COR-L47 (cell line): ENCODE results near the gene MGMT.

ENCODE experiments used
- DNase-seq: peaks from one replicate; lab custom pipeline; 2025; lab: John Stamatoyannopoulos, UW

The MGMT gene

DNA sequence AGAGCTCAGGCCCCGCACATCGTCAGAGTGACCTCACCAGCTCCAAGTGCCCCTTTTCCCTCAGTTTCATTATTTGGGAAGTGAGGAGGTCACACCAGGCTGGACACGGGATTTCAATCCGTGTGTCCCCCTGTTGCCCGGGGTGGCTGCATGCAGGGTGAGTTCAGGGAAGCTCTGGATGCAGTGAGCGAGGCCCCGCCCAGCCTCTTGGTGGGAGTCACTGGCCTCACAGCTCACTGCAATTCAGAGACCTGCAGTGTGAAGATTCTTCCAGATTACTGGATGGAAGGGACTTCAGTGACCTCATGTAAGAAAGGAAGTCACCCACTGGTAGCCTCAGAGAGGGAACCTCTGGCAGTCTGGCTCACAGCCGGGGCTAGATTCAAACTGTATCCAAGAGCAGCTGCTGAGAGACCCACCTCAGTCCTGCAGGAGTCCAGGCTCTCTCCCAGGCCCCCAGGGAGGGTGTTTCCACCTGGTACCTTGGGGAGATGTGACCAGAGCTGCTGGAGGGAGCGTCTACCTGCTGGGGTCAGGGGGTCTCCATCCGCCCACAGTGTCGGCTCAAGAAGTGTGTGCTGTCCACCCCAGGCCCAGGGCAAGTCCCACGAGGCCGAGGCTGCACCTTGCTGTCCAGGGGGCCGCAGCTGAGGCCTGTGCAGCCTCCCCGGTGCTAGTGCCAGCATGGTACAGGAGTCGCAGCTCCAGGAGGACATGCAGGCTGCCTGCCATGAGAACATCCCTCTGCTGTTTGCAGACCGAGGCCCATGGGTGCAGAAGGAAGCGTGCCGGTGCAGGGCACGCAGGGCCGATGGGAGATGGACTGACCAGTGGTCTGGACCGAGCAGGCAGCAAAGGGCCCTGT is 54.4 kb downstream of the MGMT start:
- no peak for DNase-seq

DNA sequence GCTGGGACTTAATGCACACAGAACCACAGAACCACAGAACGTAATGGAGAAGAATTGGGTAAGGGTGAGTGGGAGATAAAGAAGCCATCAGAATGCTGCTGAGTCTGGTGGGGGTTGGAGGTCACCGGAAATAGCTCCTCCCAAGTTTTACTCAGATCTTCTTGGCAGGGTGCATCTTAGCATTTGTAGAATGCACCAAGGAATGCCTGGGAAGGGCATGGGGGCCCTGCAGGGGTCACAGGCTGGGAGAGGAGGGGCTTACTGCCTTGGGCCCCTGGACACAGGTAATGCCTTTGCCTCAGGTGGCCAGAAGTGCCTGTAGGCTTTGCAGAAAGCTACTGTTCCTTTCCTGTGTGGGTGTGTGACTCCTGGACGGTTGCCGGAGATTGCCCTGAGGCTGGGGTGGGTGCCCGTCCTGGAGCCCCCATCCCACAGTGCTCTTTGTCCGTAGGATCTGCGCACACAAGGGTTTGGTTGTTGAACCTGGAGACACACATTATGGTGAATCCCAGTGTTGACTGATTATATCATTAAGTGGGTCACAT is 55.1 kb downstream of the MGMT start:
- no peak for DNase-seq

DNA sequence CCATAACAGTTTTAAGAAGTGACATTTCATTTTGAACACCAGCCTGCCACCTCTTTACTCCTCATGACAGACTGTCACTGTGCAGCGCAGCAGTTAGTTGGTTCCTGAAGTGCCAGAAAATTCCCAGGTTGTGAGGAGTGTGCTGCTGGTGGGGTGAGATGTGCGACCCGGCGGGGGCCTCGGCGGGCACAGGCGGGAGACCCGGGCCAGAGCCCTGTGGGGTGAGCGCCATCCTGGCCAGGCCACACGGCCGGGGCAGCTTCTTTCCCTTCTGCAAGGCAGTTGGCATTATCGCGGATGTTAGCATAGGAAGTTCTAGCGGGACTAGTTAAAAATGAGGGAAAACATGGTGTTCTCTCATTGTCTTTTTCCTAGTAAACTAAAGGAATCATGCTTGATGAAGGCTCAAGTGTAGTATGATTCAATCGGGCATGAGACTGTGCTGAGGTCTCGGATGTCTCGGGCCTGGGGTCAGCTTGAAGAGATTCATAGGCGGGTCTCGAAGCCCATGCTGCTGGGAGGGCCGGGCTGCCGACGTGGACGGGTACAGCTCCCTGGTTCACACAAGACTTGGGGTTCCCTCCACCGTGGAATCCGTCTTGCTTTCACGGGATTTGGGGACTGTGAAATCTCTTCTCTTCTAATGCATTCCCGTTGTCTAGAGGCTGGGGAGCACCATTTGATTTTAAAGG is 56.1 kb downstream of the MGMT start:
- DNase-seq, result no peak

DNA sequence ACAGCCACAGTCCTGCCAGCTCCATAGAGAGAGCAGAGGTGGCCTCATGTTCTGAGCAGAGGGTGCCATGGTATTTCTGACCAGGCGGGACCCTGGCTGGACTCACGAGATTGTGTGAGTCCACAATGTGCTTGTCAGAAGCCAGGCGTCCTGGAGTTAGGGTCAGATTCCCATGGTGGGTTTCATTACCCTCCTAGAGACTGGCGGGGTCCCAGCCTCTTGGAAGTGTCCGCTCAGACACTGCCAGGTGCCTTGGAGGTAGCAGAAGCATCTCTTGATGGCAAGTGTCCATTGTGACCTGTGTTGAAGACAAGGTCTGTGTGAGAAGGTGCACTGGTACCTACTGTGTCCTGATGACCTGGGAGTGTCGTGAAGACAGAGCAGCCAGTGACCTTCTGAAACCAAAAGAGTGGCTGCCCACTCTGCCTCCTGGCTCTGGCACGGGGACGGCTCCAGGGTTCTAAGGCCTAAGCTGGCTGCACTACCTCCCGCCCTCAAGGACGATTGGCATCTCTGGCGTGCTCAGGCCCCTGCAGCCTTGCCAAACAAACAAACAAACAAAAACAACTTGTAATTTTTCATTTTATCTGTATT is 56.8 kb downstream of the MGMT start:
- DNase-seq, result no peak

DNA sequence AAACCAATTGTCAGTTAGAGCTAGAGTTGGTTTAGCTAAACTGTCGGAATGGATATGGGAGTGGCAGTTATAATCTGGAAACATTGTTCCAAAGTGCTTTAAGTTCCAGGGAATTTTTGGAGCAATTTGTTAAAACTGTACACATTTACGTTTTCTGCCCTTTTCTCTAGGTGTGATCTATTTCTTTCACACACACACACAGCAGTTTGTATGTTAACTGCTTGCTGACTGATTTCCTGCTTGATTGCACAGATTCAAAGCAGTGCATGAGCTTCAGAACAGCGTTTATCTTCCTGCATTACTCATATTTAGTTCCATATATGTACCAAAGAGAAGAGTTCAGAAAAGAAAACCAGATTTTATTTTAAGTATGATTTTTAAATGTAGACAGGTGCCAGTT is 57.9 kb downstream of the MGMT start:
- no peak for DNase-seq

DNA sequence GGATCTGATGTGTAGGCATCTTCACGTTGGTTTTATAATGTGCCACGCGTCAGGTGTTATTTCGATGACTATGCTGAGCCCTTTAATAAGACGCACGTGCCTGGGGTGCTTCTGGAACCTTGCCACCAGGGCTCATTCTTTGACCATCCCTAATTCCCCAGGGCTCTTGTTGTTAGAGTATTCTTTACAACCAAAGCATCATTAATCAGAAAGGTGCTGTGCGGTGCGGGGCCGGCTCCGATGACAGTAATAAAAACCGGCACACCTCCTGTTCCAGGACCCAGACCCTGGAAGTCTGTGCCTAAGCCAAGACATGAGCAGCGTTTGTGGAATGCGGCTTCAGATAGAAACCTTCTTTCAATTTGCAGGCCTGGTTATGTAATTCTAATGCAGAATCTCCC is 58.4 kb downstream of the MGMT start:
- no peak for DNase-seq

DNA sequence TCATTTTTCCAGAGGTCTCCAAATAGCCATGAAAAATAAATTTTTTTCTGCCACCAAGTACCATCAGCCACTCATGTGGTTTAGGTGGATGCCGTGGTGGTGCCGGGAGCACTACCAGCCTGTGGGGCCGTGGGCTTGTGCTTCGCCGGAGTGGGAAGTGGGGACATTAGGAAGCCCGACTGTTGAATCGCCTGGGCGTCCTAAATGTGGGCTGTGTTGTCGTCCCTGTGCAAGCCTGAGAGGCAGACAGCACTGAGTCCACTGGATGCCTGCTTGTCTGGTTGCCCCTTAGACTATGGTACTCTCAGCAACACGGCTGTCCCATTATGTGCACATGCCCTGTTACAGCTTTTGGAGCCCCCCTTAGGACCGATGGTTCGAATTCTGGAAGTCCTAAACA is 59.9 kb downstream of the MGMT start:
- no peak for DNase-seq

DNA sequence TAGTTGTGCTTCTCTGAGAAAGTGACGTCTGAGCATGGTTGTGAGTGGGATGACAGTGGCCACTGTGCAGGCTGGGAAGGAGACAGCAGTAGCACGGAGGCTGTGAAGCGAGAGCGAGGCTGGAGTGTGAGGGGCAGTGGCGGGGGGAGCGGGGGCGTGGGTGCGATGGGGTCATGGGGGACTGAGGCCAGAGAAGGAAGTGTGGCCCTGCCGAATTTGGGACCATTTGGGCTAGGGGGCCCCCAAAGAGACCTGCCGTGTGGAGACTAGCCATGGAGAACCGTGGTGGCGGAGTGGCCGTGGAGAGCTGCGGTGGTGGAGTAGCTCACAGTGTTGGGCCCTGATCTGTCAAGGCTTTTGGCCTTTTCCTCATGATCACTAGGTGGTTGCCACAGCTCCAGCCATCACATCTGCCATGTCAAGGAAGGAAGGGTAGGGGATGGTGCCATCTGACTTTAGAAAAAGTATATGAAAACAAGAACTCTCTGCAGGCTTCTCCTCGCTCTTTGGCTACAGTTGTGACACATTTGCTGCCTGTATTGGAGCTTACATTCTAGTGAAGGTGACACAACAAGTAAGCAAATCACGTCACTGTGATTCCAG is 61.4 kb downstream of the MGMT start:
- DNase-seq, result no peak

DNA sequence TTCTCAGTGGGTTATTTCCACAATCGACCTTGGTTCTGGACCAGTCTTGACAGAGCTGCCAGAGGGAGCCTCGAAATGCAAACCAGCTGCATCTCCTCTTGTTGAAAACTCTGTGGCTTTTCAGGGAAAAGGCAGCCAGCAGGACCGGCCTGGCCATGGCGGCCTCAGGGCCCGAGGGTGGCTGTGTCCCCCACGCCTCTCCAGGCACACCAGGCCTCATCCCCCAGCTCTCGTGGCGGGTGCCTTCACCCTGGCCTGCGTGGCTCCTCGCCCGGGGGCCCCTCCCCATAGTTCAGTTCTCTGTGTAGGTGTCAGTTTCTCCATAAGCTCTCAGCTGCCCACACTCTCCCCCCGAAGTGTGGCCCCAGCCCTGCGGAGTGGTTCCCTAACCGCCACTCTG is 63.5 kb downstream of the MGMT start:
- DNase-seq, result no peak

DNA sequence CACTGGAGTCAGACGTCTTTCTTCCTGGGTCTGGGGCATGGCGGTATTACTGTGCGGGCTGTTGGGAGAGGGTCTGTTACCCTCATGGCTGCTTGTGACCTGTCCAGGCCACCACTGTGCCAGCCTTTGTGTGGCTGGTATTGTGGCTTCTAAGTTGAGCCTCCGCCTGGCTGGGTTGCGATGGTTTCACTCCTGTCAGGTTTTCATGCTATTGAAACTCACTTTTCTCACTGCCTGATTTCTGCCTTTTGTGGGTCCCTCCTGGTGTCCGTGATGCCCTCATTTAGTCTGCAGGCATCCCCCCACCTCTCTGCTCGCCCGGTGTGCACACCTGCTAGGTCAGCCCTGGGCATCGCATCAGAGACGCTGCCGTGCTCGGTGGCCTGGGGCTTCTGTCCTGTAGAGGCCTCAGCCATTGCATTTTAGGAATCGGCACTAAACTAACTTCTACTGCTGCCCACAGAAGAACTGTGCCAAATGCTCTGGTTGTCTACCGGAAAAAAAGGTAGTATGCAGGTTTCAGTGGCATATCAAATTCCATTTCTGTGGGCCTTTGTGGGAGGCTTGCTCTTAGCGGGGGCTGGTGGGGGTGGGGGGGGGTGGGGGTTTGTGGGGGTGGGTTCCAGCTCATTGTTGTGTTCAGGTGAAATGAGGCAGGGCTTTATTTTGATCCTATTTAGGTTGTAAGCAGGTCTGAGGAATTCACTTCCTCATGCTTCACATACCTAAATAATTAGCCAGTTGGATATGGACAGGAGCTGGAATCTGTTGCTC is 64.3 kb downstream of the MGMT start:
- DNase-seq, result no peak

DNA sequence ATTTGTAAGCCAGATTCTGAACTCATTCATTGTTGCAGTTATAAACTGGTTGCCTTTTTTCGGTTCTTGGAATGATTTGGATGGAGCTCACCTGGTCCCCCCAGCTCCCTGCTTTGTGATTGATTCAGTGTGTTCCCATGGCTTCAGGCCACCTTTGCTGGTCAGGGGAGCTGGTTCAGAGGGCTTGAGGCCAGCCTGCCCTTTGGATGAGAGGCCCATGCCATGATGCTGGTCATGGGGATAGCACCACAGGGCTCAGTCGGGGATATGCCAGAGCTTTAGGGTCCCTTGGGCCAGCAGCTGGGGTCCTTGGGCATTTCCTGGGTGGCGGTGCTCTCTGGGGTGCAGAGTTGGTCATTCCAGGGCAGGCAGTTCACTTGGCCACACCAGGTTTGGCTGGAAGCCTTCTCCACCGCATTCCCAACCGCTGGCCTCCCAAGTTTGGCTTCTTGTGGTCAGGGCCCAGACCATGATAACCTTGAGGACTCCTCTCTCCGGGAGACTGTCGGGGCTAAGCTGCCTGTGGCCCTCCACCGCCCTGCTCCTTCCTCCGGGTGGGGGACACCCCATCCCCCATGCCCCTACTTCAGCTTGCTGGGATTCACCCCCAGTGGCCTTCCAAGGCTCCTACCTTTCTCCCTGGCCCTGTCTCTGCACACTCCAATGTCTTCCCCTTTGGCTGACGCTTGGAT is 65.1 kb downstream of the MGMT start:
- DNase-seq, result no peak

DNA sequence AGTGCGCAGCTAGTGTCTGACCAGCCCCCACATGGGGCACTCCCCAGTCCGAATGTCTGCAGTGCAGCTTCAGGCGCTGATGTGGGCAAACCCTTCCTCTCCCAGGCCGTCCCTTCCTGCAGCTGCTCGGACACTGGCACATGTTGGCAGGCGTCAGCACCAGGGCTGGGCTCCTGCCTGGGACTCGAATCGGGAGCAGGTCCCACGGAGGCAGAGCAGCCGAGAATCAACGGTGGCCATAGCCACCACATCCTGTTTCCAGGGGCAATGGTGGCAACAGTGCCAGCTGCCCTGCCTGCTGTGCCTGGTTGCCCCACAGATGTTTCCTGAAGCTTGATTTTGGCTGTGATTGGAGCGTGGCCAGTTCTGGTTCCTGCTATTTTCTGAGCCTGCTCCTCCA is 65.8 kb downstream of the MGMT start:
- no peak for DNase-seq

DNA sequence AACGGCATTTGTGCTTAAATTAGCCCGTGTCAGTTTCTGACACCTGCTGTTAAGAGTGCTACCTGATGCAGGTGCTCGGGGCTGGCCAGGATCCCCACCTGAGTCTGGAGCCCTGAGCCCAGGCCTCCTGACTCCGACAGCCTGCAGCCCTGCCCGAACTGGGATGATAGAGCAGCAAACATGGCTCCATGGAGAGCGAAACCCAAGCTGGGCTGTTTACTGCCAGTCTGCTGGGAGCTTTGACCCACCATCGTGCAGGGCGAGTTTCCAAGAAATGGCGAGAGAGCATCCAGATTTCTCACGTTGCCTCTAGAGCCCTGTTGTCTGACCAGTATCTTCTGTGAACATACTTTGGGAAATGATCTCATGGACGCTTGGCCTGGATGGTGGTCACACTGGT is 66.2 kb downstream of the MGMT start:
- no peak for DNase-seq

DNA sequence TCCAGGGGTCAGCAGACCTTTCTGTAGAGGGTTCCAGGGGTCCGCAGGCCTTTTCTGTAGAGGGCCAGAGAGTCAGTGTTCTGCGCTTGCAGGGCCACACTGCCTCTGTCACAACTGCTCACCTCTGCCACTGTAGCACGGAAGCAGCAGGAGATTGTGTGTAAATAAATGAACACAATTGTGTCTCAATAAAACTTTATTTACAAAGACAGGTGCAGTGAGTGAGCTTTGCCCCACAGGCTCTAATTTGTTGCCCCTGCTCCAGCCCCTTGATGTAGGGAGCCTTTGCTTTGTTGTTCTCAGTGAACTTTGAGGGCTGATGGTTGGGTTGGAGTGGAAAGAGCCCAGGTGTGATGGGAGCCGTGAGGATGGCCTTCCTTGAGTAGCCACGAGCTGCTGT is 67.8 kb downstream of the MGMT start:
- DNase-seq, result no peak

DNA sequence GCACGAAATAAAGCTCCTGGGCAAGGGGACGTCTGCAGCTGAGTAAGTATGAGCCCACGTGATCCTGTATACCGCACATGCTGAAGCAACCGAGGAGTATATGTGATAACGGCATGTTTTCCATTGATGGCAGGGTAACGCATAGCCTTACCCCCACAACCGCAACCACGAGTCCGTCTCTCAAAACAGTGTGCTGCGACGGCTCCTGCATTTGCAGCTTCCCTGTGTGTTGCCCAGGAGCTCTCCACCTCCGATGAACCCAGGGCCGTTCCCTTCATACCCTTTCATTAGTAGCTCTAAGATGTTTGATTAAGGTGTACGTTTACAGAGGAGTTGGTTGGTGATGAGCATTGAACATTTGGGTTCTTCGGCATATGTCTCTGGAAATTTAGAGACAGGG is 69.3 kb downstream of the MGMT start:
- DNase-seq, result no peak

DNA sequence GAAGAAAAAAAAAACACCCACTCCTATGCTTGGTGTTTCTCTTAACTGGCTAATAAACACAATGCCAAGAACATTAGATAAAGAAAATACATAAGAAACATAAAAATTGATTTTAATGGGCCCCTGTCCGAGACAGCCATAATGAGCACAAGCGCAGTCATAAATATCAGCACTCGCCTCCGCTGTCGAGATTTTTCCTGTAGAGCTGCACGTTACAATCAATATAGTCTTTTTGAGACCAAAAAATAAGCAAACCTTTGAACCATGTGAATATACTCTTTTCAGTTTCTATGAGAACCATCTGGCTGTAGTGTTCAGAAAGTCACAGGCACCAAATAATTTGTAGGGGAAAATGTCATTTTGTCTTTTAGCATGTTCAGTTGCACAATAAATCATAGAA is 70.1 kb downstream of the MGMT start:
- DNase-seq, result no peak

DNA sequence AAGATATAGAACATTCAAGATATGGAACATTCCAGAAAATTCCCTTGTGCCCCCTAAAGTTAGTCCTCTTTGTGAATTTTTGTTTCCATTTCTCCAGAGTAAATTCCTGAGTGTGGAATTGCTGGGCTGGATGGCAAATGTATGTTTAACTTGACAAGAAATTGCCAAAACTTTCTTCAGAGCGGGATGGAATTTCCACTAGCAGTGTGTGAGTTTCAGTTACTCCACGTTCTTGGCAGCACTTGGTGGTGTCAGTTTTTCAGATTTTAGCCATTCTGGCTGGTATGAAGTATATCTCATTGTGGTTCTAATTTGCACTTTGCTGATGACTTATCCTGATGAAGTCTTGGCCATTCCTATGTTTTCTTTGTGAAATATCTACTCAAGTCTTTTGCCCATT is 71.2 kb downstream of the MGMT start:
- no peak for DNase-seq

DNA sequence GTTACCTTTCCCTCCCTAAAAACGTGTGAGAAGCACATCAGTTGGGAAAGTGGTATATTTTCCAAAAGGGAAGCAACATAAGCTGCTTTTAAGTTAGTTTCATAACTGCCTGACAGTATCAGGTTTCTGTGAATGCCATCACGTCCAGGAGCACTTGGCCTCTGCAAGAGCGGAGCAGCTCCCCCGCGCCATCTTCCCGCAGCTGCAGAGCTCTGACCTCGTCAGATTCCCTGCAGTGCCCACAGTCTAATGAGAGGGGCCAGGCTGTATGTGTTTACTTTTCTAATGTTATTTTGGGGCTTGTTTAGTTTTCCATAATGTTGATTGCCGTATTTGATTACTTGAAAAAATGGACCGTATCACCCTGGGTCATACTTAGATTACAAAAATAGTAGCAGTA is 74.2 kb downstream of the MGMT start:
- no peak for DNase-seq

DNA sequence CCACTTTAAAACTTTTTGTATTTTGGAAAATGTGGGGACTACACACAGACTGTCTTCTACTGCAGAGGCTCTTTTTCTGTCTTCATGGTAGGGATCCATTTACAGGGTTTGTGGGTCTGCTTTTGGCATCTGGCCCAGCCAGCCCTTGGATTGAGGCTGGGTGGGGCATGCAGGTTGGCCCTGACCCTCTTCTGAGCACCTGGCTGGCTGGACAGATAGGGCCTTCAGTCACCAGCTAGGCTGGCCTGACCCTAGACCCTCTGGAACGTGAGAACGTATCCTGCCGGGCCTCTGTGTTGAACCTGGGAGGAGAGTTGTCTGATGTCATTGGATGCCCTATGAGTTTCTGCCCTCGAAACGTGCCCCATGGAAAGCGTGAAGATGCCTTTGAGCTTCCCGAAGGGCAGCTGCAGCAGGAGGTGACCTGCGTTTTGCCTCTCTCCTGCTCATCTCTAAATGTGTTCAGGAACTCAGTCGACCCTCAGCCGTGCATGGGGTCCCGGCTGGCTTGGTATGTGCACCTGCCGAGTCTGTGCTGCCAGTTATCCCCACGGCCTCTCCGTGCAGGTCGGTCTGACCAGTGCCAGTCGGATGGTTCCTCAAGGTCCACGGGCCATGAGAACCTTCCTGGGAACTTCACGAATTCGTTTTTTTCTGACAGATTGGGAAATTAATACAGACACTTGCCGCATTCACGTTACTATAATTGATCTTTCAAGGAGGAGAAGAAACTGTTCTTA is 74.9 kb downstream of the MGMT start:
- DNase-seq, result no peak

DNA sequence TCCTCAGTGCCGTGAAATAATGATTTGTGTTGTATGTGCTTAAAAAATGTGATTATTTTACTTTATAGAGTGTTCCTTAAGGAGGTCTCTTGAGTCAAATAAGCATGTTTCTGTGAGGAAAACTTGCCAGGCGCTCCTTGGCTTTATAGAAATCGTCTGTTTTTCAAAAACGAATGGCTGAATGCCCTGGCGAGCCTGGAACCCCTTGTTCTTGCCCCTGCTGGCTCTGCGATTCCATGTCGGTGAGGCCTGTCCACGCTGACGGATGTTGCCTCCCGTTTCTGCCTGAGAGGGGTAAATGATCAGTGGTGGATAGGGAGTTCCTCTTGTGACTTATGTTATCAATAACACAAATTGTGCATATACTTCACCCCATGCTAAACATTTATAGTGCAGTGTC is 75.5 kb downstream of the MGMT start:
- no peak for DNase-seq
